ENCODE measurements around the gene SLC8B1. TPM values are rescaled to one million over a fixed set of nuclear protein-coding genes. Genes with fewer than 3 reads are reported as not detected.

The SLC8B1 gene
- total RNA-seq, 1 donor from 2014 or later: 14.0 TPM

- DNase-seq (ENCODE audit: low spot score): no peak
These were observed 86.0 kb downstream of the SLC8B1 start for GRCh38 chr12:113248842-113249435.

Other genes starting within 250 kb of the SLC8B1 start
- 0.24 TPM for gene RASAL1, start 199.3 kb downstream of the SLC8B1 start, total RNA-seq (ENCODE audit: insufficient read depth, low replicate concordance)
- not detected for gene CFAP73, start 185.4 kb downstream of the SLC8B1 start, total RNA-seq (ENCODE audit: insufficient read depth, low replicate concordance)
- gene DDX54, start 149.6 kb downstream of the SLC8B1 start, total RNA-seq (ENCODE audit: insufficient read depth, low replicate concordance): 27.7 TPM
- gene RITA1, start 149.4 kb downstream of the SLC8B1 start, total RNA-seq (ENCODE audit: insufficient read depth, low replicate concordance): 17.3 TPM
- 9.1 TPM for gene TPCN1, start 113.6 kb downstream of the SLC8B1 start, total RNA-seq (ENCODE audit: insufficient read depth, low replicate concordance)
- 19.3 TPM for gene PLBD2, start 23.5 kb upstream of the SLC8B1 start, total RNA-seq (ENCODE audit: insufficient read depth, low replicate concordance)
- gene SDS, start 68.8 kb upstream of the SLC8B1 start, total RNA-seq (ENCODE audit: insufficient read depth, low replicate concordance): 2.4 TPM
- gene SDSL, start 87.3 kb upstream of the SLC8B1 start, total RNA-seq (ENCODE audit: insufficient read depth, low replicate concordance): 3.6 TPM
- gene LHX5, start 136.8 kb upstream of the SLC8B1 start, total RNA-seq (ENCODE audit: insufficient read depth, low replicate concordance): not detected